ENCODE data around the gene PRRC2B.

DNA sequence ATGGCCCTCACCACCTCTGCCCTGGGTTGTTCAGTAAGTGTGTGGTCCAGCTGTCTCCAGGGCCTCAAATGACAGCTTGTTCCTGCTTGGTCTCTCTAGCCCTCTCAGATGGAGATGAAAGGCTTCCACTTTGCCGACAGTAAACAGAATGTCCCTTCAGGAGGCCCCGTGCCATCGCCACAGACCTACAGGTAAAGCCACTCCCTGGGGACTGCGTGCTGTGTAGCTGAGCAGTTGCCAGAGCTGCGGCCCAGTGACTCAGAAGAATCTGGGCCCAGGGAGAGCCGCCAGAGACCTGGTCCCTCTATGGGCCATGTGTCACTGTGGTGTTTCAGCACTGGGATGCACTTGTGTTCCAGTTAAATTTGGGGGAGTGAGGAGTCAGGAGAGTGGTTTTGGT is 98.2 kb downstream of the PRRC2B start:
- TF ChIP-seq, protein P1, sequence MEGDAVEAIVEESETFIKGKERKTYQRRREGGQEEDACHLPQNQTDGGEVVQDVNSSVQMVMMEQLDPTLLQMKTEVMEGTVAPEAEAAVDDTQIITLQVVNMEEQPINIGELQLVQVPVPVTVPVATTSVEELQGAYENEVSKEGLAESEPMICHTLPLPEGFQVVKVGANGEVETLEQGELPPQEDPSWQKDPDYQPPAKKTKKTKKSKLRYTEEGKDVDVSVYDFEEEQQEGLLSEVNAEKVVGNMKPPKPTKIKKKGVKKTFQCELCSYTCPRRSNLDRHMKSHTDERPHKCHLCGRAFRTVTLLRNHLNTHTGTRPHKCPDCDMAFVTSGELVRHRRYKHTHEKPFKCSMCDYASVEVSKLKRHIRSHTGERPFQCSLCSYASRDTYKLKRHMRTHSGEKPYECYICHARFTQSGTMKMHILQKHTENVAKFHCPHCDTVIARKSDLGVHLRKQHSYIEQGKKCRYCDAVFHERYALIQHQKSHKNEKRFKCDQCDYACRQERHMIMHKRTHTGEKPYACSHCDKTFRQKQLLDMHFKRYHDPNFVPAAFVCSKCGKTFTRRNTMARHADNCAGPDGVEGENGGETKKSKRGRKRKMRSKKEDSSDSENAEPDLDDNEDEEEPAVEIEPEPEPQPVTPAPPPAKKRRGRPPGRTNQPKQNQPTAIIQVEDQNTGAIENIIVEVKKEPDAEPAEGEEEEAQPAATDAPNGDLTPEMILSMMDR (IDR thresholded peaks at IDR 0.05 in 8 of 11, conservative IDR thresholded peaks at IDR 0.05 in 3 of 11): no peak
- TF ChIP-seq POLR2A (IDR thresholded peaks at IDR 0.05): no peak

Measured in spleen (tissue), 7 donors.